Activated naive CD4-positive, alpha-beta T cell treated with anti-CD3 and anti-CD28 coated beads, Interleukin-2, amount 50 U/mL, for 24 hours (primary cell): ENCODE results near the gene HMGB2.

ENCODE experiments used
- H3K27ac Mint-ChIP-seq: one replicate; pipeline ENCODE4 v1.8.0; 2021; ENCODE audit warnings: mild to moderate bottlenecking, mixed read lengths
- H3K27me3 Mint-ChIP-seq: one replicate; pipeline ENCODE4 v1.8.0; 2021; ENCODE audit warnings: mixed read lengths
- H3K36me3 Mint-ChIP-seq: one replicate; pipeline ENCODE4 v1.8.0; 2021; ENCODE audit warnings: mixed read lengths
- H3K4me1 Mint-ChIP-seq: one replicate; pipeline ENCODE4 v1.8.0; 2021; ENCODE audit warnings: mixed read lengths
- H3K4me3 Mint-ChIP-seq: one replicate; pipeline ENCODE4 v1.8.0; 2021; ENCODE audit warnings: mild to moderate bottlenecking, mixed read lengths
- H3K9me3 Mint-ChIP-seq: one replicate; pipeline ENCODE4 v1.8.0; 2021; ENCODE audit warnings: mixed read lengths

Gene HMGB2

GRCh38 chr4:173318648-173319211 is 15.4 kb downstream of the HMGB2 start:
- no peak overlapping the region for H3K27ac Mint-ChIP-seq
- H3K4me3 Mint-ChIP-seq = no peak overlapping the region
- H3K4me1 Mint-ChIP-seq = no peaks in the 10 kb centered on the region
- no peaks in the 10 kb centered on the region for H3K9me3 Mint-ChIP-seq
- no peaks in the 10 kb centered on the region for H3K27me3 Mint-ChIP-seq
- peaks cover 2% of the 10 kb centered on the region for H3K36me3 Mint-ChIP-seq

- Mint-ChIP-seq H3K36me3 (peaks cover 2% of the 10 kb centered on the region), H3K9me3 (no peaks in the 10 kb centered on the region), H3K27ac (no peak overlapping the region), H3K4me3 (no peak overlapping the region), H3K27me3 (no peaks in the 10 kb centered on the region), H3K4me1 (no peaks in the 10 kb centered on the region)
These were observed 15.9 kb downstream of the HMGB2 start for GRCh38 chr4:173318240-173318639.

GRCh38 chr4:173317004-173317403 is 17.2 kb downstream of the HMGB2 start:
- Mint-ChIP-seq H3K9me3 (no peaks in the 10 kb centered on the region), H3K27ac (no peak overlapping the region), H3K4me1 (no peaks in the 10 kb centered on the region), H3K36me3 (peaks cover 3% of the 10 kb centered on the region), H3K27me3 (no peaks in the 10 kb centered on the region), H3K4me3 (no peak overlapping the region)

- Mint-ChIP-seq H3K27me3 (no peaks in the 10 kb centered on the region), H3K9me3 (no peaks in the 10 kb centered on the region), H3K4me3 (no peak overlapping the region), H3K36me3 (peaks cover 6% of the 10 kb centered on the region), H3K27ac (no peak overlapping the region), H3K4me1 (no peaks in the 10 kb centered on the region)
These were observed 18.1 kb downstream of the HMGB2 start for GRCh38 chr4:173316060-173316459.

- no peaks in the 10 kb centered on the region for H3K9me3 Mint-ChIP-seq
- no peaks in the 10 kb centered on the region for H3K4me1 Mint-ChIP-seq
- no peak overlapping the region for H3K27ac Mint-ChIP-seq
- no peaks in the 10 kb centered on the region for H3K27me3 Mint-ChIP-seq
- H3K36me3 Mint-ChIP-seq = peaks cover 5% of the 10 kb centered on the region
- H3K4me3 Mint-ChIP-seq = no peak overlapping the region
These were observed 19.4 kb downstream of the HMGB2 start for GRCh38 chr4:173314715-173315114.

GRCh38 chr4:173311368-173311767 is 22.8 kb downstream of the HMGB2 start:
- no peak overlapping the region for H3K4me3 Mint-ChIP-seq
- H3K9me3 Mint-ChIP-seq = no peaks in the 10 kb centered on the region
- H3K4me1 Mint-ChIP-seq = no peaks in the 10 kb centered on the region
- no peaks in the 10 kb centered on the region for H3K27me3 Mint-ChIP-seq
- peaks cover 7% of the 10 kb centered on the region for H3K36me3 Mint-ChIP-seq
- no peak overlapping the region for H3K27ac Mint-ChIP-seq

GRCh38 chr4:173307778-173308177 is 26.4 kb downstream of the HMGB2 start:
- no peak overlapping the region for H3K4me3 Mint-ChIP-seq
- H3K27me3 Mint-ChIP-seq = no peaks in the 10 kb centered on the region
- H3K36me3 Mint-ChIP-seq = peaks cover 9% of the 10 kb centered on the region
- H3K4me1 Mint-ChIP-seq = no peaks in the 10 kb centered on the region
- no peaks in the 10 kb centered on the region for H3K9me3 Mint-ChIP-seq
- no peak overlapping the region for H3K27ac Mint-ChIP-seq

GRCh38 chr4:173301518-173302201 is 32.5 kb downstream of the HMGB2 start:
- H3K27me3 Mint-ChIP-seq = no peaks in the 10 kb centered on the region
- no peaks in the 10 kb centered on the region for H3K4me1 Mint-ChIP-seq
- H3K36me3 Mint-ChIP-seq = peaks cover 1% of the 10 kb centered on the region
- no peaks in the 10 kb centered on the region for H3K9me3 Mint-ChIP-seq
- H3K4me3 Mint-ChIP-seq = no peak overlapping the region
- no peak overlapping the region for H3K27ac Mint-ChIP-seq

- Mint-ChIP-seq H3K4me3 (no peak overlapping the region), H3K27me3 (no peaks in the 10 kb centered on the region), H3K4me1 (peaks cover 4% of the 10 kb centered on the region), H3K27ac (no peak overlapping the region), H3K9me3 (no peaks in the 10 kb centered on the region), H3K36me3 (no peaks in the 10 kb centered on the region)
These were observed 39.7 kb downstream of the HMGB2 start for GRCh38 chr4:173294444-173294843.

GRCh38 chr4:173293663-173294062 is 40.5 kb downstream of the HMGB2 start:
- Mint-ChIP-seq H3K4me3 (no peak overlapping the region), H3K9me3 (no peaks in the 10 kb centered on the region), H3K36me3 (no peaks in the 10 kb centered on the region), H3K27ac (no peak overlapping the region), H3K27me3 (no peaks in the 10 kb centered on the region), H3K4me1 (peaks cover 12% of the 10 kb centered on the region)

- Mint-ChIP-seq H3K9me3 (no peaks in the 10 kb centered on the region), H3K4me1 (peaks cover 17% of the 10 kb centered on the region), H3K36me3 (no peaks in the 10 kb centered on the region), H3K27me3 (no peaks in the 10 kb centered on the region), H3K27ac (no peak overlapping the region), H3K4me3 (no peak overlapping the region)
These were observed 42.3 kb downstream of the HMGB2 start for GRCh38 chr4:173291899-173292298.

- H3K27me3 Mint-ChIP-seq = no peaks in the 10 kb centered on the region
- peaks cover 17% of the 10 kb centered on the region for H3K4me1 Mint-ChIP-seq
- H3K27ac Mint-ChIP-seq = no peak overlapping the region
- peaks cover 8% of the 10 kb centered on the region for H3K36me3 Mint-ChIP-seq
- peak overlapping the region; percentile 58 for H3K4me3 Mint-ChIP-seq
- peaks cover 4% of the 10 kb centered on the region for H3K9me3 Mint-ChIP-seq
These were observed 44.8 kb downstream of the HMGB2 start for GRCh38 chr4:173289353-173289727.

- Mint-ChIP-seq H3K27me3 (no peaks in the 10 kb centered on the region), H3K4me3 (peak overlapping the region; percentile 75), H3K27ac (peak overlapping the region; percentile 77), H3K4me1 (peaks cover 17% of the 10 kb centered on the region), H3K36me3 (peaks cover 10% of the 10 kb centered on the region), H3K9me3 (peaks cover 4% of the 10 kb centered on the region)
These were observed 45.3 kb downstream of the HMGB2 start for GRCh38 chr4:173288698-173289352.

- Mint-ChIP-seq H3K27ac (peak overlapping the region; percentile 77), H3K9me3 (peaks cover 4% of the 10 kb centered on the region), H3K27me3 (no peaks in the 10 kb centered on the region), H3K4me3 (peak overlapping the region; percentile 75), H3K4me1 (peaks cover 17% of the 10 kb centered on the region), H3K36me3 (peaks cover 10% of the 10 kb centered on the region)
These were observed 45.9 kb downstream of the HMGB2 start for GRCh38 chr4:173288296-173288695.

GRCh38 chr4:173287486-173287885 is 46.7 kb downstream of the HMGB2 start:
- H3K27me3 Mint-ChIP-seq = no peaks in the 10 kb centered on the region
- peaks cover 10% of the 10 kb centered on the region for H3K36me3 Mint-ChIP-seq
- H3K4me3 Mint-ChIP-seq = no peak overlapping the region
- peaks cover 17% of the 10 kb centered on the region for H3K4me1 Mint-ChIP-seq
- peaks cover 4% of the 10 kb centered on the region for H3K9me3 Mint-ChIP-seq
- H3K27ac Mint-ChIP-seq = no peak overlapping the region

- H3K27ac Mint-ChIP-seq = no peak overlapping the region
- peaks cover 10% of the 10 kb centered on the region for H3K36me3 Mint-ChIP-seq
- H3K4me3 Mint-ChIP-seq = no peak overlapping the region
- peaks cover 22% of the 10 kb centered on the region for H3K4me1 Mint-ChIP-seq
- H3K9me3 Mint-ChIP-seq = peaks cover 4% of the 10 kb centered on the region
- H3K27me3 Mint-ChIP-seq = no peaks in the 10 kb centered on the region
These were observed 49.7 kb downstream of the HMGB2 start for GRCh38 chr4:173284463-173284862.
